ENCODE measurements around the gene TIMP2.

DNA sequence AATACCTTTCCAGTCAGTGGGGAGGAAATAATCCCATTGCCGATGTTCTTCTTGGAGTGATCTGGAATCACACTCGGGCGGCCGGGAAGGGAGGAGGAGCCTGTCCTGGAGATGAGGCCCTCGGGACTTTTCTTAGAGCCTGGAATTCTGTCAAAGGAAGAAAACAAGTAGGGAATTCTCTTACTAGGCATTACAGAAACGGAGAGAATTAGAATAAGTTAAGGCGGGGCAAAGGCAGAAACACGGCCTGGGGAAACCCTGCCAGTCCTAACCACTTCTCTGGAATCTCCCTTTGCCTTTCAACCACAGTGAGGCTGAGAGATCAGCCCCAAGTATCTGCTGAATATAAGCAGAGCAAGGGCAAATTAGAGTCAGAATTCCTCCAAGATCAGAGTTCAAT is 112.3 kb downstream of the TIMP2 start:
- TF ChIP-seq, protein P1, sequence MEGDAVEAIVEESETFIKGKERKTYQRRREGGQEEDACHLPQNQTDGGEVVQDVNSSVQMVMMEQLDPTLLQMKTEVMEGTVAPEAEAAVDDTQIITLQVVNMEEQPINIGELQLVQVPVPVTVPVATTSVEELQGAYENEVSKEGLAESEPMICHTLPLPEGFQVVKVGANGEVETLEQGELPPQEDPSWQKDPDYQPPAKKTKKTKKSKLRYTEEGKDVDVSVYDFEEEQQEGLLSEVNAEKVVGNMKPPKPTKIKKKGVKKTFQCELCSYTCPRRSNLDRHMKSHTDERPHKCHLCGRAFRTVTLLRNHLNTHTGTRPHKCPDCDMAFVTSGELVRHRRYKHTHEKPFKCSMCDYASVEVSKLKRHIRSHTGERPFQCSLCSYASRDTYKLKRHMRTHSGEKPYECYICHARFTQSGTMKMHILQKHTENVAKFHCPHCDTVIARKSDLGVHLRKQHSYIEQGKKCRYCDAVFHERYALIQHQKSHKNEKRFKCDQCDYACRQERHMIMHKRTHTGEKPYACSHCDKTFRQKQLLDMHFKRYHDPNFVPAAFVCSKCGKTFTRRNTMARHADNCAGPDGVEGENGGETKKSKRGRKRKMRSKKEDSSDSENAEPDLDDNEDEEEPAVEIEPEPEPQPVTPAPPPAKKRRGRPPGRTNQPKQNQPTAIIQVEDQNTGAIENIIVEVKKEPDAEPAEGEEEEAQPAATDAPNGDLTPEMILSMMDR (IDR thresholded peaks at IDR 0.05), result no peak
- no peak for TF ChIP-seq POLR2A (IDR thresholded peaks at IDR 0.05)

Data from uterus (tissue), 2 donors.